Embryonic facial prominence (tissue), 1 donor: Measurements from ENCODE around the gene CNOT6.

Experiments used
- DNase-seq: peaks from one replicate; pipeline ENCODE4 v3.0.0-alpha.2; 2016; ENCODE audit errors: extremely low spot score

Gene CNOT6

GRCh38 chr5:180619563-180619915, 125.4 kb downstream of the CNOT6 start:
- DNase-seq, result no peak

GRCh38 chr5:180620014-180620413, 125.8 kb downstream of the CNOT6 start:
- DNase-seq, result no peak

GRCh38 chr5:180621311-180621710, 127.1 kb downstream of the CNOT6 start:
- no peak for DNase-seq

GRCh38 chr5:180622910-180623309, 128.7 kb downstream of the CNOT6 start:
- DNase-seq, result no peak

GRCh38 chr5:180623411-180623834, 129.2 kb downstream of the CNOT6 start:
- DNase-seq, result no peak

GRCh38 chr5:180623844-180624243, 129.7 kb downstream of the CNOT6 start:
- DNase-seq, result no peak

GRCh38 chr5:180624587-180624986, 130.4 kb downstream of the CNOT6 start:
- DNase-seq, result no peak

GRCh38 chr5:180625125-180625790, 131.1 kb downstream of the CNOT6 start:
- no peak for DNase-seq

- no peak for DNase-seq
Observed at GRCh38 chr5:180625791-180626660, 131.8 kb downstream of the CNOT6 start.

GRCh38 chr5:180626661-180627385, 132.6 kb downstream of the CNOT6 start:
- no peak for DNase-seq

- DNase-seq, result no peak
Observed at GRCh38 chr5:180627386-180628120, 133.4 kb downstream of the CNOT6 start.
